ENCODE data around the gene LRRC36. TPM values are rescaled to one million over a fixed set of nuclear protein-coding genes. Genes with fewer than 3 reads are reported as not detected.
A peak's percentile ranks its signal among the peaks of the same experiment; 100 is the strongest.
"Not testable (repeated sequence)": the region's sequence is repeated elsewhere in the genome, so short reads cannot be mapped to it uniquely, and the experiment has no call there.

LRRC36 gene
- total and polyA plus RNA-seq, 2 of the 13 experiments (the other 11 are each of a cell fraction or from before 2014, with no cell fraction given): 0.12 to 0.15 TPM

- TF ChIP-seq NFRKB (IDR thresholded peaks at IDR 0.05): no peak
Measured at GRCh38 chr16:67357561-67357960, 30.9 kb downstream of the LRRC36 start (continued).

GRCh38 chr16:67359540-67360269 is 33.1 kb downstream of the LRRC36 start:
- in situ Hi-C loops (cut with HindIII; ENCODE audit: extremely low pct_ligation_motif_present, low pct_unique_long_range_greater_than_20kb); H3K9me3 ChIP-seq (ENCODE audit: low read length); ATAC-seq; POLR2A ChIA-PET; H3K4me3 ChIP-seq (replicated peaks in 1 of 3; ENCODE audit: insufficient read depth in 1 of 3, low read depth in 2 of 3, low read length in 3 of 3); H4K20me1 ChIP-seq (ENCODE audit: insufficient read depth, low read length); H3K79me2 ChIP-seq (ENCODE audit: insufficient read depth, low read length); H3K27me3 ChIP-seq (ENCODE audit: control insufficient read depth in 1 of 2, insufficient read depth in 2 of 2, low read length in 2 of 2); H3K36me3 ChIP-seq (replicated peaks in 1 of 2; ENCODE audit: control insufficient read depth in 1 of 2, insufficient read depth in 2 of 2, low read length in 2 of 2); DNase-seq (ENCODE audit: low spot score); H3K27ac ChIP-seq (ENCODE audit: extremely low read length, insufficient read depth, low read length); H2AFZ ChIP-seq (ENCODE audit: low read length); FAIRE-seq; CTCF ChIA-PET (ENCODE audit: low intra/inter-chr PET ratio, low total read pairs); BruUV-seq (replicated peaks); intact Hi-C loops (cut with micrococcal nuclease; ENCODE audit: unreplicated experiment): not testable (repeated sequence)
- Histone ChIP-seq H3K4me2 (ENCODE audit: low read depth, low read length) (peak overlapping the region; percentile 52), H3K4me1 (ENCODE audit: insufficient read depth, low read length) (peaks cover 49% of the 10 kb centered on the region), H3K9ac (ENCODE audit: insufficient read depth, low read depth, low read length) (peak overlapping the region; percentile 3; the same call in 1 of the 2 replicates)
- 13% methylated on average over 8 of the region's 8 CpGs for WGBS (ENCODE audit: low lambda C conversion rate)
- TF ChIP-seq GFI1 (CRISPR knock-in tag; IDR thresholded peaks at IDR 0.05; ENCODE audit: borderline replicate concordance): peak; percentile 86
- TF ChIP-seq TBX2 (CRISPR knock-in tag; IDR thresholded peaks at IDR 0.05; ENCODE audit: borderline replicate concordance): peak; percentile 58; the same call in 1 of the 2 replicates
- peak; percentile 87; the same call in 1 of the 2 replicates for TF ChIP-seq ZNF460 (CRISPR knock-in tag; IDR thresholded peaks at IDR 0.05; ENCODE audit: borderline replicate concordance)
- TF ChIP-seq SP5 (CRISPR knock-in tag; IDR thresholded peaks at IDR 0.05; ENCODE audit: borderline replicate concordance, low read depth): 0 out of 2 replicates have a peak, but pooled peaks have one; percentile 19
- TF ChIP-seq CEBPG (CRISPR knock-in tag; IDR thresholded peaks at IDR 0.05): peak; percentile 84
- 0 out of 2 replicates have a peak, but pooled peaks have one; percentile 29 for TF ChIP-seq ZNF792 (CRISPR knock-in tag; IDR thresholded peaks at IDR 0.05)
- TF ChIP-seq ZNF772 (CRISPR knock-in tag; IDR thresholded peaks at IDR 0.05): peak; percentile 26; the same call in 1 of the 2 replicates
- TF ChIP-seq ZNF770 (CRISPR knock-in tag; IDR thresholded peaks at IDR 0.05): peak; percentile 97
- TF ChIP-seq, protein P1, sequence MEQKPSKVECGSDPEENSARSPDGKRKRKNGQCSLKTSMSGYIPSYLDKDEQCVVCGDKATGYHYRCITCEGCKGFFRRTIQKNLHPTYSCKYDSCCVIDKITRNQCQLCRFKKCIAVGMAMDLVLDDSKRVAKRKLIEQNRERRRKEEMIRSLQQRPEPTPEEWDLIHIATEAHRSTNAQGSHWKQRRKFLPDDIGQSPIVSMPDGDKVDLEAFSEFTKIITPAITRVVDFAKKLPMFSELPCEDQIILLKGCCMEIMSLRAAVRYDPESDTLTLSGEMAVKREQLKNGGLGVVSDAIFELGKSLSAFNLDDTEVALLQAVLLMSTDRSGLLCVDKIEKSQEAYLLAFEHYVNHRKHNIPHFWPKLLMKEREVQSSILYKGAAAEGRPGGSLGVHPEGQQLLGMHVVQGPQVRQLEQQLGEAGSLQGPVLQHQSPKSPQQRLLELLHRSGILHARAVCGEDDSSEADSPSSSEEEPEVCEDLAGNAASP (CRISPR knock-in tag; IDR thresholded peaks at IDR 0.05; ENCODE audit: borderline replicate concordance): peak; percentile 35; the same call in 1 of the 2 replicates
- 0 out of 2 replicates have a peak, but pooled peaks have one; percentile 30 for TF ChIP-seq POGZ (CRISPR knock-in tag; IDR thresholded peaks at IDR 0.05)
- TF ChIP-seq PATZ1 (CRISPR knock-in tag; IDR thresholded peaks at IDR 0.05): peak; percentile 17; the same call in 1 of the 2 replicates
- peak; percentile 31; the same call in 1 of the 2 replicates for TF ChIP-seq ZNF331 (CRISPR knock-in tag; IDR thresholded peaks at IDR 0.05)
- TF ChIP-seq NCOA2 (CRISPR knock-in tag; IDR thresholded peaks at IDR 0.05): peak; percentile 45; the same call in 1 of the 2 replicates
- peak; percentile 41; the same call in 1 of the 2 replicates for TF ChIP-seq ZBTB7B (CRISPR knock-in tag; IDR thresholded peaks at IDR 0.05)
